ENCODE data around the gene ADORA2A. TPM values are rescaled to one million over a fixed set of nuclear protein-coding genes. Genes with fewer than 3 reads are reported as not detected.

ADORA2A gene
- total and polyA plus RNA-seq, 2 of the 8 experiments (the other 6 are each of a cell fraction or from before 2014, with no cell fraction given), result 7.1 to 20.3 TPM

DNA sequence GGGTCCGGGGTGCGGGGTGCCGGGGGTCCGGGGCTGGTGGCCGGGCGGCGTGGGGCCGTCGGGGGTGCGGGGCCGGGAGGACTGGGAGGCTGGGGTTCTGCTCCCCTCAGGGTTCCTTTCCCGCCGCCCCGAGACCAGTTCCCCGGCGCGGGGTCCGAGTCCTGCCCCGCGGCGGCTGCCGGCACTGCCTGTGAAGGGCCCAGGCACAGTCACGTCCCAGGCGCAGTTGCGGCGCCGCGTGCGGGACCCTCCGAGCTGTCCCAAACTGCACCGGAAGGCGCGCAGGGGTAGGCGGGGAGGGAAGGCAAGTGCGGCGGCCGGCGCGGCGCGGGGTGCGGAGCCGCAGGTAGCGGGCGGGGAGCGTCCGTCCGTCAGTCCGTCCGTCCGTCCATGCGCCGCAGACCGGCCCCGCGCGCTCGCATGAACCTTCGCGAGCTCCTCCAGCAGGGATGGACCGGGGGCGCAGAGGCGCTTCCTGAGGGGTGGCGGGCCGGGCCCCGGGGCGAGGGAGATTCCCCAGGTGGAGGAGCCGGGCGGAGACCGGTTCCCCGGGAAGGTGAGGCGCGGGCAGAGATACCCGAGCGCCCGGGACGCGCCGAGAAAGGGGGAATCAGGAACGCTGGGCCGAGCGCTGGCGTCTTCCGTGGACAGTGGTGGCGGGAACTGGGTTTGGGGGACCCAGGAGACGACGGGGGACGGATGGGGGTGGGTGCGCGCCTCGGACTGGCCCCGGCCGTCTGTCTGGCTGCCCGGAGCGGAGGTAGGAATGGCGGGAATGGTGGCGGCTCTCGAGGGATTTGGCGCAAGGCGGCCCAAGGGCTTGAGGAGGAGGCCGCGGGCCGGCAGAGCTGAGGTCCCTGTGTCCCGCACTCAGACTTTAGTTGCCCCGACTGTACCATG lies 3.1 kb upstream of the ADORA2A start (continued):
- no peak for TF ChIP-seq SAP30 (IDR thresholded peaks at IDR 0.05; ENCODE audit: insufficient read depth, insufficient replicate concordance, low read length)
- no peak for TF ChIP-seq GABPA (IDR thresholded peaks at IDR 0.05; ENCODE audit: borderline replicate concordance, insufficient read depth, low read length)
- TF ChIP-seq E2F6 (IDR thresholded peaks at IDR 0.05), result peak; percentile 98
- TF ChIP-seq EZH2 (IDR thresholded peaks at IDR 0.05; ENCODE audit: low read depth, low read length, severe bottlenecking), result peak; percentile 73
- TF ChIP-seq SIN3A (conservative IDR thresholded peaks at IDR 0.05 in 1 of 2, IDR thresholded peaks at IDR 0.05 in 1 of 2; ENCODE audit: low read depth in 1 of 2, low read length in 2 of 2), result no peak
- TF ChIP-seq ATF3 (IDR thresholded peaks at IDR 0.05; ENCODE audit: insufficient read depth, low read depth, low read length), result no peak
- TF ChIP-seq HDAC2 (IDR thresholded peaks at IDR 0.05; ENCODE audit: borderline replicate concordance in 1 of 2, low read depth in 2 of 2, low read length in 2 of 2), result no peak
- TF ChIP-seq EP300 (IDR thresholded peaks at IDR 0.05; ENCODE audit: borderline replicate concordance in 1 of 2, low read depth in 2 of 2, low read length in 2 of 2), result no peak
